HCT116 (cell line): ENCODE measurements around the gene MYO7A. TPM values are rescaled to one million over a fixed set of nuclear protein-coding genes. Genes with fewer than 3 reads are reported as not detected.

Experiments
- ATAC-seq: fragments of 200-7000 bp; cut with Tn5 transposase; 2 replicates; pipeline ENCODE4 v1.9.1; 2020; ENCODE audit warnings: mild to moderate bottlenecking, moderate library complexity
- BruUV-seq: library from RNA; stranded (reverse); fragments of 400-500 nt; replicated peaks from 2 replicates; lab custom pipeline; 2021; lab: Mats Ljungman, UMichigan
- CTCF ChIA-PET: fragments of 300-600 bp; sonication (Branson Sonifier 250); formaldehyde crosslinking; loops from one replicate; lab custom pipeline; 2021; ENCODE audit warnings: antibody characterized with exemption; lab: Charles Lee
- POLR2A ChIA-PET: fragments of 300-600, 350-600 bp; sonication (Branson Sonifier 250); formaldehyde crosslinking; loops from one replicate; lab custom pipeline; 2021; ENCODE audit warnings: antibody characterized with exemption; lab: Charles Lee
- RAD21 ChIA-PET, 2 experiments: fragments of 300-600 bp; sonication (Branson Sonifier 250); formaldehyde crosslinking; loops; one replicate each; lab custom pipeline; 2023; ENCODE audit warnings: low total read pairs in 2 of 2; ENCODE audit not compliant: uncharacterized antibody in 2 of 2, unreplicated experiment in 2 of 2, low non-redundant PET in 1 of 2; lab: Charles Lee
- DNase-seq: peaks from one replicate; pipeline ENCODE4 v3.0.0-alpha.2; 2010; ENCODE audit warnings: low read depth, low spot score
- H2AFZ ChIP-seq: fragments of 200-600 bp; shearing (Covaris generic), sonication (generic); 2 replicates; pipeline ENCODE4 v1.6.1; 2017; ENCODE audit warnings: low read depth, mixed run types, mixed read lengths, antibody characterized with exemption, low read length; ENCODE audit not compliant: poor library complexity, severe bottlenecking
- H3K27ac ChIP-seq: 2 replicates; pipeline ENCODE4 v1.5.1; 2012; ENCODE audit warnings: low read depth, low read length
- H3K27me3 ChIP-seq: fragments of 200-600 bp; sonication (generic); 2 replicates; pipeline ENCODE4 v1.6.1; 2016; ENCODE audit warnings: mixed run types, low read length, mixed read lengths; ENCODE audit not compliant: insufficient read depth
- H3K36me3 ChIP-seq, 2 experiments: fragments of 200-500 bp in 1 of 2; fragments of 200-600 bp in 1 of 2; sonication (Bioruptor generic) in 1 of 2; sonication (generic) in 1 of 2; 2 replicates each; pipeline versions ENCODE4 v1.5.1 to v1.6.1; 2014 to 2016; ENCODE audit warnings: low read length in 2 of 2, inconsistent platforms in 1 of 2, mixed read lengths in 1 of 2, mixed run types in 1 of 2; ENCODE audit not compliant: insufficient read depth in 2 of 2, control insufficient read depth in 1 of 2
- H3K4me1 ChIP-seq, 2 experiments: fragments of 200-600 bp in 1 of 2; sonication (generic) in 1 of 2; 2 replicates each; pipeline versions ENCODE4 v1.5.1 to v1.6.1; 2012 to 2017; ENCODE audit warnings: low read length in 2 of 2, inconsistent platforms in 1 of 2, mild to moderate bottlenecking in 1 of 2, mixed read lengths in 1 of 2, mixed run types in 1 of 2, moderate library complexity in 1 of 2; ENCODE audit not compliant: insufficient read depth in 2 of 2, control insufficient read depth in 1 of 2
- H3K4me2 ChIP-seq: fragments of 200-600 bp; sonication (generic); 2 replicates; pipeline ENCODE4 v1.6.1; 2017; ENCODE audit warnings: mixed run types, low read length, mixed read lengths
- H3K4me3 ChIP-seq, 2 experiments: fragments of 200-600 bp in 1 of 2; sonication (generic) in 1 of 2; replicated peaks in 1 of 2; 2 replicates each; pipeline ENCODE4 v1.5.1; 2011 to 2016; ENCODE audit warnings: low read length in 2 of 2, control low read depth in 1 of 2, low read depth in 1 of 2, mild to moderate bottlenecking in 1 of 2, mixed read lengths in 1 of 2, mixed run types in 1 of 2
- H3K79me2 ChIP-seq: fragments of 200-600 bp; sonication (generic); 2 replicates; pipeline ENCODE4 v1.6.1; 2017; ENCODE audit warnings: mild to moderate bottlenecking, mixed run types, low read length, moderate library complexity, mixed read lengths; ENCODE audit not compliant: insufficient read depth
- H3K9ac ChIP-seq: fragments of 200-600 bp; sonication (generic); 2 replicates; pipeline ENCODE4 v1.6.1; 2016; ENCODE audit warnings: low read length, mixed read lengths
- H3K9me2 ChIP-seq: fragments of 200-600 bp; sonication (generic), shearing (Covaris generic); 2 replicates; pipeline ENCODE4 v1.6.1; 2017; ENCODE audit warnings: mixed run types, mild to moderate bottlenecking, moderate library complexity; ENCODE audit not compliant: insufficient read depth
- H3K9me3 ChIP-seq, 2 experiments: fragments of 200-500 bp in 1 of 2; fragments of 200-600 bp in 1 of 2; sonication (Bioruptor generic) in 1 of 2; sonication (generic) in 1 of 2; 2 replicates each; pipeline ENCODE4 v1.6.1; 2014 to 2017; ENCODE audit warnings: low read length in 2 of 2, mixed read lengths in 2 of 2, inconsistent platforms in 1 of 2, low read depth in 1 of 2, mild to moderate bottlenecking in 1 of 2, mixed run types in 1 of 2, moderate library complexity in 1 of 2; ENCODE audit not compliant: control insufficient read depth in 1 of 2, insufficient read depth in 1 of 2
- H4K20me1 ChIP-seq: fragments of 200-600 bp; sonication (generic), shearing (Covaris generic); 2 replicates; pipeline ENCODE4 v1.6.1; 2017; ENCODE audit warnings: mixed run types, mild to moderate bottlenecking, moderate library complexity; ENCODE audit not compliant: insufficient read depth
- ELF1 ChIP-seq: IDR thresholded peaks from 2 replicates; pipeline ENCODE4 v1.6.1; 2012; ENCODE audit warnings: low read depth, borderline replicate concordance
- POLR2AphosphoS5 ChIP-seq: IDR thresholded peaks from 2 replicates; pipeline ENCODE4 v1.6.1; 2011; ENCODE audit warnings: mild to moderate bottlenecking, low read depth, low read length, moderate library complexity
- RAD21 ChIP-seq: IDR thresholded peaks from 2 replicates; pipeline ENCODE4 v1.6.1; 2012; ENCODE audit warnings: low read depth, mild to moderate bottlenecking
- SP1 ChIP-seq: IDR thresholded peaks from 2 replicates; pipeline ENCODE4 v1.6.1; 2012; ENCODE audit warnings: low read depth
- ZNF274 ChIP-seq: fragments of 200-500 bp; sonication (Bioruptor generic); IDR thresholded peaks from 2 replicates; pipeline ENCODE4 v1.6.1; 2014; ENCODE audit warnings: mild to moderate bottlenecking, low read depth, low read length, inconsistent platforms
- intact Hi-C: fragments of 100-400 bp; cut with micrococcal nuclease; formaldehyde crosslinking; loops from 2 replicates; pipeline ENCODE4 v1.10.0; 2022
- total RNA-seq: library from RNA; stranded (reverse); gene quantifications from one replicate; pipeline ENCODE4 v1.2.1, GENCODE V29; 2021; ENCODE audit not compliant: unreplicated experiment
- TF ChIP-seq, protein P1 (sequence below): IDR thresholded peaks from 2 replicates; pipeline ENCODE4 v1.6.1; 2012
- TF ChIP-seq, protein P2 (sequence below): IDR thresholded peaks from 2 replicates; pipeline ENCODE4 v1.6.1; 2011; ENCODE audit warnings: mild to moderate bottlenecking, low read length, moderate library complexity; ENCODE audit not compliant: insufficient replicate concordance; ENCODE audit errors: extremely low read depth
- TF ChIP-seq, protein P3 (sequence below): IDR thresholded peaks from 2 replicates; pipeline ENCODE4 v1.6.1; 2012; ENCODE audit warnings: low read depth

Gene MYO7A
- total RNA-seq, 1 experiment from 2014 or later, result 1.8 TPM

DNA sequence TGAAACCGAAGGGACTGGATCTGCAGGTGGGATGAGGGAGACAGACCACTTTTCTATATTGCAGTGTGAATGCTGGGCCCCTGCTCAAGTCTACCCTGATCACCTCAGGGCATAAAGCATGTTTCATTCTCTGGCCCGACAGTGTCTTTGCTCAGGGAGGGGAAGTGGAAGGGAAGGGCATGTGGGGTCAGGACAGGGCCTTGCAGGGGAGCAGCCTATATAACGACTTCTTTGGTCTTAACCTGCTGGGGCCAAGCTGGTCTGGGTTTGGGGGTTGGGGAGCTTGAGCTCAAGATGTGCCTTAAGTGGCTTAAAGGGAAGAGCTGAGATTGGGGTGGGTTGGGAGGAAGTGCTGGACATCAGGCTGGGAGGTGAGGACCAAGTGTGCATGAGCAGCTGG lies 87.1 kb downstream of the MYO7A start:
- Histone ChIP-seq H3K9me3 (no peaks in the 10 kb centered on the region), H3K27ac (no peak overlapping the region), H3K4me2 (no peak overlapping the region), H3K36me3 (no peaks in the 10 kb centered on the region), H3K4me1 (no peaks in the 10 kb centered on the region), H3K27me3 (no peaks in the 10 kb centered on the region), H4K20me1 (no peaks in the 10 kb centered on the region), H2AFZ (no peak overlapping the region), H3K79me2 (no peaks in the 10 kb centered on the region), H3K9ac (no peak overlapping the region), H3K9me2 (no peaks in the 10 kb centered on the region), H3K4me3 (no peak overlapping the region)
- RAD21 ChIA-PET, result no interaction called here
- POLR2A ChIA-PET, result no interaction called here
- CTCF ChIA-PET, result no interaction called here
- TF ChIP-seq RAD21 (no peak), ELF1 (no peak), POLR2AphosphoS5 (no peak), SP1 (no peak), ZNF274 (no peak)
- TF ChIP-seq, protein P1, sequence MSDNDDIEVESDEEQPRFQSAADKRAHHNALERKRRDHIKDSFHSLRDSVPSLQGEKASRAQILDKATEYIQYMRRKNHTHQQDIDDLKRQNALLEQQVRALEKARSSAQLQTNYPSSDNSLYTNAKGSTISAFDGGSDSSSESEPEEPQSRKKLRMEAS, result no peak
- BruUV-seq, result no TSS peak
- intact Hi-C loops, result no loop called here
- ATAC-seq (no peak), DNase-seq (no peak)

DNA sequence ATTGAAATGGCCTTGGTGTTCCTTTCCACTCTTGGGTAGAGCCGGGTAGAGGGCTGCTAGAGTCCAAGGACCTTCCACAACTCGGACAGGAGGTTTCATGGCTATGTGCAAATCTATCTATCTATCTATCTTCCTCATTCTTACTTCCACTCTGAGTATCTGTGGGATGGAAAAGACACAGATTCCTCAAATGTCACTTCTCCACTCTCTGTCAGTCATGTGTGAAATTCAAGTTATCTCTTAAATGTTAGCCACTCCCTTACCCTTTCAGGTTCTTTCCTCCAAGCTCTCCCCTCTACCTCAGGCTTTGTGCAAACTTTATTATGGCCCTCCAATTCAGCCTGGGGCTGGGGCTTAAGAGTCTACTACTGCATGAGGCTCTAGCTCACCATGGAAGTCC lies 89.1 kb downstream of the MYO7A start:
- Histone ChIP-seq H3K9ac (no peak overlapping the region), H3K27me3 (no peaks in the 10 kb centered on the region), H3K4me1 (no peaks in the 10 kb centered on the region), H2AFZ (no peak overlapping the region), H3K9me2 (no peaks in the 10 kb centered on the region), H4K20me1 (no peaks in the 10 kb centered on the region), H3K4me2 (no peak overlapping the region), H3K4me3 (no peak overlapping the region), H3K79me2 (no peaks in the 10 kb centered on the region), H3K27ac (no peak overlapping the region), H3K36me3 (no peaks in the 10 kb centered on the region), H3K9me3 (no peaks in the 10 kb centered on the region)
- CTCF ChIA-PET, result no interaction called here
- BruUV-seq, result no TSS peak
- TF ChIP-seq, protein P2, sequence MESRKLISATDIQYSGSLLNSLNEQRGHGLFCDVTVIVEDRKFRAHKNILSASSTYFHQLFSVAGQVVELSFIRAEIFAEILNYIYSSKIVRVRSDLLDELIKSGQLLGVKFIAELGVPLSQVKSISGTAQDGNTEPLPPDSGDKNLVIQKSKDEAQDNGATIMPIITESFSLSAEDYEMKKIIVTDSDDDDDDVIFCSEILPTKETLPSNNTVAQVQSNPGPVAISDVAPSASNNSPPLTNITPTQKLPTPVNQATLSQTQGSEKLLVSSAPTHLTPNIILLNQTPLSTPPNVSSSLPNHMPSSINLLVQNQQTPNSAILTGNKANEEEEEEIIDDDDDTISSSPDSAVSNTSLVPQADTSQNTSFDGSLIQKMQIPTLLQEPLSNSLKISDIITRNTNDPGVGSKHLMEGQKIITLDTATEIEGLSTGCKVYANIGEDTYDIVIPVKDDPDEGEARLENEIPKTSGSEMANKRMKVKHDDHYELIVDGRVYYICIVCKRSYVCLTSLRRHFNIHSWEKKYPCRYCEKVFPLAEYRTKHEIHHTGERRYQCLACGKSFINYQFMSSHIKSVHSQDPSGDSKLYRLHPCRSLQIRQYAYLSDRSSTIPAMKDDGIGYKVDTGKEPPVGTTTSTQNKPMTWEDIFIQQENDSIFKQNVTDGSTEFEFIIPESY, result no peak
- TF ChIP-seq, protein P3, sequence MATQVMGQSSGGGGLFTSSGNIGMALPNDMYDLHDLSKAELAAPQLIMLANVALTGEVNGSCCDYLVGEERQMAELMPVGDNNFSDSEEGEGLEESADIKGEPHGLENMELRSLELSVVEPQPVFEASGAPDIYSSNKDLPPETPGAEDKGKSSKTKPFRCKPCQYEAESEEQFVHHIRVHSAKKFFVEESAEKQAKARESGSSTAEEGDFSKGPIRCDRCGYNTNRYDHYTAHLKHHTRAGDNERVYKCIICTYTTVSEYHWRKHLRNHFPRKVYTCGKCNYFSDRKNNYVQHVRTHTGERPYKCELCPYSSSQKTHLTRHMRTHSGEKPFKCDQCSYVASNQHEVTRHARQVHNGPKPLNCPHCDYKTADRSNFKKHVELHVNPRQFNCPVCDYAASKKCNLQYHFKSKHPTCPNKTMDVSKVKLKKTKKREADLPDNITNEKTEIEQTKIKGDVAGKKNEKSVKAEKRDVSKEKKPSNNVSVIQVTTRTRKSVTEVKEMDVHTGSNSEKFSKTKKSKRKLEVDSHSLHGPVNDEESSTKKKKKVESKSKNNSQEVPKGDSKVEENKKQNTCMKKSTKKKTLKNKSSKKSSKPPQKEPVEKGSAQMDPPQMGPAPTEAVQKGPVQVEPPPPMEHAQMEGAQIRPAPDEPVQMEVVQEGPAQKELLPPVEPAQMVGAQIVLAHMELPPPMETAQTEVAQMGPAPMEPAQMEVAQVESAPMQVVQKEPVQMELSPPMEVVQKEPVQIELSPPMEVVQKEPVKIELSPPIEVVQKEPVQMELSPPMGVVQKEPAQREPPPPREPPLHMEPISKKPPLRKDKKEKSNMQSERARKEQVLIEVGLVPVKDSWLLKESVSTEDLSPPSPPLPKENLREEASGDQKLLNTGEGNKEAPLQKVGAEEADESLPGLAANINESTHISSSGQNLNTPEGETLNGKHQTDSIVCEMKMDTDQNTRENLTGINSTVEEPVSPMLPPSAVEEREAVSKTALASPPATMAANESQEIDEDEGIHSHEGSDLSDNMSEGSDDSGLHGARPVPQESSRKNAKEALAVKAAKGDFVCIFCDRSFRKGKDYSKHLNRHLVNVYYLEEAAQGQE, result no peak
- RAD21 ChIA-PET, result no interaction called here
- no peak for ATAC-seq
- no peak for DNase-seq
- POLR2A ChIA-PET, result no interaction called here
- intact Hi-C loops, result no loop called here
